ENCODE results near the gene TMEM132C.
"Not testable (repeated sequence)": the region's sequence is repeated elsewhere in the genome, so short reads cannot be mapped to it uniquely, and the experiment has no call there.

Gene TMEM132C

DNA sequence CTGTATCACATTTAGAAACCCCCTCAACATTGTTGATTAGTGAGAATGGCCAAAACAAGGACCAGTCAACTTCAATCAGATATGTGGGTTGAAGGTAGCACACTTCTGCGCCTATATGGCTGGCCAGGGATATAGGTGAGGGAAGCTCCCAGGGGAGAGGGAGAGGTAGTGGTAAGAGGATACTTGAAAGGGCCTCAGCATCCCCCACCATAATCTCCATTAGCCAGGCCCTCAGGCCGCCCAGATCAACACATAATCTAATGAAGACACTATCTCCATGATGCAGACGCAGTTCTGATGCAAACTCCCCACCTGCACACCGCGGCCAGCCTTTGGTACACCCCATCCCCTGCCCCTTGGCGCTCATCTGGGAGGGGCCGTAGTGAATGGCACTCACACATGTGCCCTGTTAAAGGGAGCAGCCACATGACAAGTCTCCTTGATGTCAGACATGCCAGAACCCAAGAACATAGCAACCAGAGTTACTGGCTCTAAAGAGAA, 158.0 kb downstream of the TMEM132C start:
- FAIRE-seq = no peak

DNA sequence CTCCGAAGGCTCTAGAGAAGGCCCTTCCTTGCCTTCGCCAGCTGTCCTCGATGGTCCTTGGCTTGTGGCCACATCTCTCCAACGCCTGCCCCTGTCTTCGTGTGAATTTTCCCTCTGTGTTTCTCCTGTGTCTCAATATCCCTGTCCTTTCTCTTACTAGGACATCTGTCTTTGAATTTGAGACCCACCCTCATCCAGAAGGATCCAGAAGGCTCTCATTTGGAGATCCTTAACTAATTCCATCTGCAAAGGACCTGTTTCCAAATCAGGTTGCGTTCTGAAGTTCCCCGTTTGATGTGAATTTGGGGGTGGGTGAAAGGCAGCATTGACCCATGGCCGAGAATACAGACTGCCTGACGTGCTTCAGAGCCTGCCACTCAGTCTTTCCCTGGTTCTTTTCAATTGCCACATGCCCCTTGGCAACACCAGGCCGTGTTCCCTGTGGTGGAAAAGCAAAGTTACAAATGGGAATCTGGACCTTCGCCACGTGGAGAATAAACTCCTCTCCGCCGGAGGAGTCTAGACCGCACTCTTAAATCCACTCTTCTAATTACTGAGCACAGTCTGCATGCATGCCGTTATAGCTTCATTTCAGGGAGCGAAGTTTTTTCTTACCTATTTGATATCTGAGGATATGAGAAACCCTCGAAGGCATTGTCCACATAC, 158.8 kb downstream of the TMEM132C start:
- no peak for FAIRE-seq

GRCh38 chr12:128426511-128426910, 159.5 kb downstream of the TMEM132C start:
- no peak for FAIRE-seq

DNA sequence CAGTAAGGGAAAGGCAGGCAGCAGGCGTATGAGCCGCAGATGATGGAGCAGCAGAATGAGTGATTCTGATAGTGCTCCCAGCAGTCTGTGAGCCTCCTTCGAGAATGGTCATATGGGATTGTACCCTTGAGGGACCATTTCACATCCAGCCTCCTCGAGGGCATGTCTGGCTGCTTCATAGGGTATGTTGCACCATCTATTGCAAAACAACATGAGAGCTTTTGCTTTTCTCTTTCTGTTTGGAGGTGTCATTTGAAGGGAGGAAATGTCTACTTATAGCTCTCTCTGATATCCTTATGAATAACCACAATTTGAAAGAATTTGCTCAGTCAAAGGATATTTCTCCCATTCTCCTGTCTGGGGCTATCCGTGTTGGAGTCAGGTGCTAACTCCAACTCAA, 172.8 kb downstream of the TMEM132C start:
- FAIRE-seq = no peak

DNA sequence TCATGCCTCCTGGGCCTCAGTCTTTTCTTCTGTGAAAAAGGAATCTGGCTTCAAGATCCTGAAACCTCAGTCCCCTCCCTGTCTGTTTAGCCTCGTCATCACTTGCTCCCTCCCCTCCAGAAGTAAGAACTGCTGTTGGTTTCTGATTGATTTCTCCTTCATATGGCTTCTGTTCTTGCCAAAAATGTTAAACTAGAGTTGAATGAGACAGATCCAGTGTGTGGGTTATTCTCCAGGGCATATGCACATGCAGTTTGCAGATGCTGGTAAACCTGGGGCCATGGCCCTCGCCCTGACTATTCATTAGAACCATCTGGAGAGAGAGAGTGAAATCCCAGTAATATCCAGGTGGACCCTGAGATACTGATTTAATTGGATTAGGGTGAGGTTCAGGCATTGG, 175.1 kb downstream of the TMEM132C start:
- no peak for FAIRE-seq

DNA sequence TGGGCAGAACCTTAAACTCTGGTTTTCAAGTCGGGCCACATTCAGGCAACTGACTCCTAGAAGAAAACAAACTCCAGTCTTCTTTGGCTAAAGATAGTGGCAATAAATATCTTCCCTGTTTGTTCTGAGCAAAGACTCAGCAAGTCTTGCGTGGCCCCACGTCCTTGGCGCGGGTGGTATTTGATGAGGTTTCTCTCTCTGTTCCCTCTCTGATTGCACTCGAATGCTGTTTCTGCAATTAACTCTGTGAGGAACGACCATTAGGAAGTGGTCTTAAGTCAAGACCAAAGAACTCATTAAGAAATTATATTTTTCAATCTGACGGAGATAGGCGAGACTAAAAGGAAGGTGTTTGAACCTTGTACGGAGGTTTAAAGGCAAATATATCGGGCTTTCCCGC, 177.6 kb downstream of the TMEM132C start:
- FAIRE-seq = no peak

DNA sequence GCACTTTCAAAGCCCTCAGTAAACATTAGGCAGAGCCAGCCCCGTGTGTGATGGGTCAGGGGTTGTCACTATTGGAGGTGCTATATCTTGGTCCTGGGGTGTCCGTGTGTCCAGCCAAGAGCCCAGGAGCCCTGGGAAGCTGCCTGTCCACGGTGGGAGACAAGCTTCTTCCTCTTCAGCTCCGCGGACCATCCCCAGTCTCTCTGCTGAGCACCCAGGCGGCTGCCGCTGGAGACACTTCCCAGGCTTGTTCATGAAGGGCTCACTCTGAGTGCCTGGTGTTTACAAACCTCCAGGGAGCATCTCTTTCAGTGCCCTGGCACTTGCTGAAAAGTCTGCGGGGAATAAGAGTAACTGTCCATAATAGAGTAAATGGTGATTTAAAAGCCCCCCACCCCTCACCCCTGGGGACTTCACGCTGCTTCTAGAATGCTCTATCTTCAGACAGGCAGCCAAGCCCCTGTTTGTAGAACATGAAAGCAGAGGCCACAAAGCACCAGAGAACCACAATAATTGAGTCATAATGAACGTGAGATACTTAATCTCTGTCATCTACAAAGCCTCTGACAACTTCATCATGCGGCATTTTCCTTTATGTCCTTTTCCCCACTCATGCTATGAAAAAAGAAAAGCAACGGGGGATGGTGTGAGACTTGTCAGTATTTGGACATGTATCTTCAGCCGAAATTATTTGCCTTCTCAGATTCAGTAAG, 178.6 kb downstream of the TMEM132C start:
- no peak for FAIRE-seq

DNA sequence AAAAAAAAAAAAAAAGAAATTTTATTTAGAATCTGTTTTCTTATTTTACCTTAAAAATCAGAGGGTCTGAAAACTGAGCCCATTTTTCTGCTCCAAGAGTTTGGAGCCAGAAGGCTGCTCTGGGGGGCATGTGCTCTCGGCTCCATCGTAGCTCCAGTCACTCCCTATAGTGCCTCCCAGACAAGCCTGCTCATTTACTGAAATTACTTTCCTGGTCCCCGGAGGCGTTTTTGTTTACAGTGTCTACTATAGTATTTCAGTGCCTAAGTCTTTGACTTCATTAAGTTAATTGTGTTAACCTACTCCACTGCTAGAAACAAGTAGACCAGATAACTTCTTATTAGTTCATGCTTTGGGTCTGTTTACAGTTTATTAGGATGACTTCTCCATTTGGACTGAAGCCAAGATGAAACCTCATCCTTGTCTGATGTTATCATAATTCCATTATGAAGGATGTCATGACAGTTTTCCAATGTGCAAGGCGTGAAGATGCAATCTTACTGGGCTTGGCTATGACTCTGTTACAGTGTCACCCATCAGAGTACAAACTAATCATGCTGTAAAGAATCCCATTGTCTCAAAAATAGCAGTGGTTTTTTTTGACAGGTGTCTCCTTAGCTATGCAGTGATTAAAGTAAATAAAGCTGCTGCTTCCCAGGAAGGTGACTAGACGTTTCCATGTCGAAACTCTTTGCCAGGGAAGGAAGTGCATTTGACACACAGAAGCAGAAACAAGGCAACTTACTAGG, 182.3 kb downstream of the TMEM132C start:
- FAIRE-seq = no peak

DNA sequence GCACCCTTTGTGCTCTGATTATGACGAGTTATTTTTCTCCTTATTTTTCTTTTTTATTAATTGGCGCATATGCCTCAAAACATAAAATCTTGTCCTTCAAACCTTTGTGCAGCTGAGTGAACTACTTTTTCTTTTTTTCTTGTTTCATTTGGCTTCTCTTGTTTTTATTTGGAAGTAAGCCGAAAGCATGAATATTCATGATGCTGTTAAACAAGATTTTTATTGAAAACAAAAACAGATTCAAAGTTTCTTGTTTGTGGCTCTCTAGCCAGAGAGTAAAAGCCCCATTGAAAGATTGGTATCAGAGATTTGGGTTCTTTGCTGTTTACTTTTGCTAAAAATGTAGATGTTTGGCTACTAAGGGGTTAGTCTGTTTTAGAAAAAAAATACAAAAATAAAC, 183.8 kb downstream of the TMEM132C start:
- FAIRE-seq = no peak

GRCh38 chr12:128455851-128456250, 188.9 kb downstream of the TMEM132C start:
- no peak for FAIRE-seq

GRCh38 chr12:128456922-128457321, 190.0 kb downstream of the TMEM132C start:
- no peak for FAIRE-seq

DNA sequence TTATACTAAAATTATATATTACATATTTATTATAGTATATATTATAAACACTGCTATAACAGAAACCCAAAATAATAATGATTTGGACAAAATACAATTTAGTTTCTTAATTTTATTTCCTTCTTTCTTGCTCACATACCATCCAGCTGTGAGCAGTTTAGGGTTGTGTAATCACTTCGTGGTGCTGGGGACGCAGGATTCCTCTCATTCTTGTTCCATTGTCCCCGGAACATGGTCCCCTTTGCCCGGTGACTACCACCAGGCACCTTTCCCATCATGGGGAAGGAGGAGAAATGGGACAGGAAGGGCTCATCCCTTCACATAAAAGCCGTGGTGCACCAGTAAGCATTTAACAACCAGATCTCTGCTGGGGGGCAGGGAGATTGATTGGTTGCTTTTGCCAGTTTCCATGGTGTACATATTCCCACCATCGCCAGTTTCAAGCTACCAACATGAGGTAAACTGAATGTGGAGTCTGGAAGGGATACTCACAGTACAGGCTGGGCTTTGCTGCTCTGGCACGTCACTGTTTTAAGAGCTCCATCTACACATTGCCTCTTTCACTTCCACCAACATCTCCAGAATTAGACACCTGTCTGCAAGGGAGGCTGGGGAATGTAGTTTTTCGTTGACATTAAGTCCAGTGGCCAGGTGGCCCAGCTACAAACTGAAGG, 191.5 kb downstream of the TMEM132C start:
- FAIRE-seq = no peak

GRCh38 chr12:128459067-128459466, 192.1 kb downstream of the TMEM132C start:
- FAIRE-seq = no peak

GRCh38 chr12:128463881-128464280, 196.9 kb downstream of the TMEM132C start:
- FAIRE-seq = no peak

DNA sequence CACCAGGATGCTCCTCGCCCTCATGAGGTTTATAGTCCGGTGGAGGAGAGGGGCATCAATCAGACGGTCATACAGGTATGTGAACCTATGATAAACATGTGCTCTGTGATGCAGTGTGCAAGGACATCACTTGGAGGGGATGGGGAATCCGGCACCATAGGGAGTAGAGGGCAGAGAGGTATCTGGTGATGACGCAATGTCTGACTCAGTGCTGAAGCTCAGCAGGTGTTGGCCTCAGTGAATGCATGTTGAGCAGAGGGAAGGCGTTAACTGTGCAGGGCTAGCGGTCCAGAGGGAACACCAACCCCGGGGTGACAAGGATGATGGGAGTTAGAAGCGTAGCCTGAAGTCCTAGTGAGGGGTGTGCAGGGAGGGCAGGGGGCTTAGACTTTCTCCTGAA, 200.9 kb downstream of the TMEM132C start:
- no peak for FAIRE-seq

DNA sequence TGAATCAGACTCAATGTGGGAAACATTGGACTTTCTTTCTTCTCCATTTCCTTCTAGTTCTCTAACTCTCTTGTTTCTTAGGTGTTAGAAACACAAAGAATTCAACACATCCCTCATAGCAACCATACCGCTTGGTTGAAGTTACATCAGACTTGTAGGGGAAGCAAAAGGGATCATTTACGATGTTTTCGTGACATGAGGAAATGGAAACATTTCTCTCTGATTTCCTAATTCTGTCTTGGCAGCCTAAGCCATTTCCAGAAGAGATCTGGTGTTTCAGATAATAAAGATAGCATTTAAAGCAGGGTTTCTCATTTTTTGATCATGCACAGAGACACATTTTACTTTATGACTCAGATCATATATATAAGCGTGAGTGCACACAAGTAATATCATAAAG, 202.0 kb downstream of the TMEM132C start:
- FAIRE-seq = no peak

DNA sequence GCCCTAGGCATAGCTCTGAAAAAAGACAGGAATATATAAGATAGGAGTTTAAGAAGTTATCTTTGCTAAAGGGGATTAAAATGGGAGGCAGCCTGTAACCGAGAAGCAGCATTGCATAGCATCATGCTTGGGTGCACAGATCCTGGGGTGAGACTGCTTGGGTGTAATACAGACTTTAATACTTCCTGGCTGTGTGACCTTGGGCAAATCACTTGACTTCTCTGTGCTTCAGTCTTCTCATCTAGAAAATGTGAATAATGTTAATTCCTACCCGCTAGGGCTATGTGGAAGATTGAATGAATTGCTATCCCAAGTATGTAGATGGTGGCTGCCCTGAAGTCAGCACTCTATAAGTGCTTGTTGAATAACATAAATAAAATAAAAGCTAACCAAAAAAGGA, 204.5 kb downstream of the TMEM132C start:
- no peak for FAIRE-seq

GRCh38 chr12:128474916-128475315, 207.9 kb downstream of the TMEM132C start:
- FAIRE-seq = no peak

DNA sequence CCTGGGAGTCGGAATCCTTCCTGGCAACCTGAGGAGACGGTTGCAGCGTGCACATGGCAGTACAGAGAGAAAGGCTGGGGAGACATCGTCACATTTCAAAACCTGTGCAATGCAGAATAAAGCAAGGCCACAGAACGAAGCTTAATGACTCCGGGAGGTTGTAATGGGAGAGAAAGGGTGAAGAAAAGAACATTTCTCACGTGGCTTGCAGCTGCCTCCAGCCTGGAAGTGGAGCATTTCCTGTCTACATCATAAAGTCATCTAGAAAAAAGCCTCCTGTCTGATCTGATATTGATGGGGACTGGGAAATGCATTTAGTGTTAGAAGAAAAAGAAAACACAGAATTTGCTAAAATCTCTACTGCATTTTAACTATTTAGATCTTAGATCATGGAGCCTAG, 209.3 kb downstream of the TMEM132C start:
- FAIRE-seq = no peak

GRCh38 chr12:128483526-128484255, 216.7 kb downstream of the TMEM132C start:
- FAIRE-seq = no peak

- not testable (repeated sequence) for FAIRE-seq
Observed at GRCh38 chr12:128497376-128497775, 230.4 kb downstream of the TMEM132C start.

GRCh38 chr12:128507470-128507869, 240.5 kb downstream of the TMEM132C start:
- no peak for FAIRE-seq

DNA sequence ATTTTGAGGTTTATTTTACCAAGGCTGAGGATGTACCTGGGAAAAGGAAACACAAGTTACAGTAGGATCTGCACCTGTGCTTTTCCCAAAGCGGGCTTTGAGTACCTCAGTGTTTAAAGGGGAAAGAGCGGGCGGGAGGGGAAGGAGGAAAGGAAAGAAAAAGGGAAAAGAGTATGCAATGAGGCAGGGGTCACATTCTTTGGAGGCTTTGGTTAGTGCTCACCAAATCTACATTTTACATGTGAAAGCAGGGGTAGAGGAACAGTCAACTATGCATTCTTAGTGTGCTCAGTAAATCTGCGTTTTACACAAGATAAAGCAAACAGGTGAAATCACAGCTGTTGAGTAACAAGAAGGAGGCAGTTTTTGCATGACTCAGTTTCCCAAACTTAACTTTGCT, 242.2 kb downstream of the TMEM132C start:
- no peak for FAIRE-seq

Measured in G401.6 (cell line).